GM19023 (cell line): ENCODE data around the gene XK.
"Not testable (repeated sequence)": the region's sequence is repeated elsewhere in the genome, so short reads cannot be mapped to it uniquely, and the experiment has no call there.

Experiments used
- ATAC-seq: cut with Tn5 transposase; IDR thresholded peaks from one replicate; pipeline ENCODE4 v1.9.1; 2021; ENCODE audit warnings: mild to moderate bottlenecking, moderate library complexity; ENCODE audit not compliant: unreplicated experiment

XK gene

DNA sequence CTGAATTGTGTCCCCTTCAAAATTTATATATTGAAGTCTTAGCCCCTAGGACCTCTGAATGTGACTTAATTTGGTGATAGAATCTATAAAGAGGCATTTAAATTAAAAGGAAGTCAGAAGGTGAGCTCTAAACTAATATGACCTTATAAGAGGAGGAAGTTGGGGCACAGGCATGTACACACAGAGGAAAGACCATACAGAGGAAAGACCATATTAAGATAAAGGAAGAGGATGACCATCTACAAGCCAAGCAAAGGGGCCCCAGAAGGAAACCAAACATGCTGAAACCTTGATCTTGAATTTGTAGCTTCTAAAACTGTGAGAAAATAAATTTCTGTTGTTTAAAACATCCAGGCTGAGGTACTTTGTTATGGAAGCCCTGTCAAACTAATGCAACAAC lies 67.3 kb downstream of the XK start:
- no peak for ATAC-seq

DNA sequence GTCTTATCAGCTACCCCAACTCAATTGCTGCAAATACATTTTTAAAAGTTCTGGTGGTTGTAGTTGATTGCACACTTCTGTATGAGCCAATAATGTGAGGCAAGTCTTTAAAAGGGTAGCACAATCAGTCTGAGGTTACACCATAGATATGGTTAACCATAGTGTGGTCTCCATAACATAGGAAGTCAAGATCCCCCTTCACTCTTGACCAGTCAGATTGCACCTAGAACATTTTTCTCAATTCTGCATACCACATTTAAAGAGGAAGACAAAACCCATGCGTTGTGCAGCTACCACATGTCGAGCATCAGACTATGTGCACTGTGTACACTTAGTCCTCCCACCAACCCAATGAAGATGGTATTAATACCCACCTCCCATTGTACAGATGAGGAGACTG lies 67.8 kb downstream of the XK start:
- no peak for ATAC-seq

- no peak for ATAC-seq
These were observed 68.9 kb downstream of the XK start for GRCh38 chrX:37754516-37754915.

DNA sequence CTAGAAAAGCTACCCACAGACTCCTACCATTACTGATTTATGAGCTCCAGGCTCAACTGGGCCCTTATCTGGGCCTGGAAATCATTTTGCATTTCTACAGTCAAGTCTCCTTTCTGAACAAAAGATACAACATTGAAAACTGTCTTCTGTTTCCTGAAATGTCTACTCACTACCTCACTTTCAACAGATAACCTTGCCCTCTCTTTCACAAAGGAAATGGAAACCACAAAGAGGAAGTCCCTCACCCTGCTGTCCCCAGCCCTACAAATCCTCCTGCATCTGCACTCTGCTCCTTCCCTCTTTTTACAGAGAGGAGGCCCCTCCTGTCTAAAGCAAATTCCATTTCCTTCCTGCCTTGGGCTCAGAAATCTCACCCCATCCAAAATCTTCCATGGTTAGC lies 69.4 kb downstream of the XK start:
- peak; percentile 94 for ATAC-seq

GRCh38 chrX:37757082-37757481 lies 71.5 kb downstream of the XK start:
- ATAC-seq = no peak

DNA sequence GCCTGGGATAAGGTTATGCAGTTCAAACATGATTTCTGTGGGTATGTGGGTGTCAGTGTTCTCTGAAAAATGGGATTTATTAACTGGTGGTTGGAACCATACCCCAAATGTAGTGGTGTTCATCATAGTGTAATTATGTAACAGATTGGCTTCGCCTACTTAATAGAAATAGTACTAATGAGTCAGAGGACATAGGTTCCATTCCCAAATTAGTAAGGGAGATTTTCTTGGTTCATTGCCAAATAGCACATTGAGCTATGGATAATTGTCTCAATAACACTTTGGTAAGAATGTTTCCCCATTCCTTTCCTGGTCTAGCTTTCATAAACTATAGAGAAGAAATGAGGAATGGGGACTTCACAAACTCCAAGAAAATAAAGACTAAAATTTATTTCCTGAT lies 73.8 kb downstream of the XK start:
- ATAC-seq = no peak

- ATAC-seq = no peak
These were observed 74.4 kb downstream of the XK start for GRCh38 chrX:37759878-37760418.

GRCh38 chrX:37763400-37763799 lies 77.8 kb downstream of the XK start:
- no peak for ATAC-seq

- no peak for ATAC-seq
These were observed 79.9 kb downstream of the XK start for GRCh38 chrX:37765507-37765906.

- ATAC-seq = no peak
These were observed 81.8 kb downstream of the XK start for GRCh38 chrX:37767430-37767829.

- ATAC-seq = not testable (repeated sequence)
These were observed 83.3 kb downstream of the XK start for GRCh38 chrX:37768866-37769265.

GRCh38 chrX:37776283-37776986 lies 90.8 kb downstream of the XK start:
- ATAC-seq = peak; percentile 71

GRCh38 chrX:37776987-37777325 lies 91.4 kb downstream of the XK start:
- ATAC-seq = peak; percentile 41

GRCh38 chrX:37779857-37780256 lies 94.3 kb downstream of the XK start, which contains the start of gene CYBB:
Gene CYBB (plus strand): TSS chrX:37780059. CDS start chrX:37780078, 19 bp downstream.
- ATAC-seq = no peak

GRCh38 chrX:37781081-37781480 lies 95.5 kb downstream of the XK start:
- ATAC-seq = no peak
